HG02885 (cell line): ENCODE data around the gene SMARCB1.

Source experiments
- ATAC-seq: cut with Tn5 transposase; IDR thresholded peaks from one replicate; pipeline ENCODE4 v1.9.1; 2021; ENCODE audit warnings: mild to moderate bottlenecking; ENCODE audit not compliant: unreplicated experiment, poor library complexity

SMARCB1 gene

DNA sequence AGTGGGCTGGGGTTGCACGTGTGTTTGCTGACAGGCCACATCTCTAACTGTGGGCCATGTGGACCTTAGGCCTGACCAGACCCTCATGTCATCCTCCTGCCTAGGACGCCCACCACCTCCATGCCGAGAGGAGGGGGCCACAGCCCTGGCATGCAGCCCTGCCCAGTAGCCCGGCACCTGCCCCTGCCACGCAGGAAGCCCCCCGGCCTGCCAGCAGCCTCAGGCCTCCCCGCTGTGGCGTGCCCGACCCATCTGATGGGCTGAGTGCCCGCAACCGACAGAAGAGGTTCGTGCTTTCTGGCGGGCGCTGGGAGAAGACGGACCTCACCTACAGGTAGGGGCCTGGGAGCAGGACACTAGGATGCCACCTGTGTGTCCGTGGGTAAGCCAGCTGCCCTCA, 7.7 kb upstream of the SMARCB1 start:
- no peak for ATAC-seq

DNA sequence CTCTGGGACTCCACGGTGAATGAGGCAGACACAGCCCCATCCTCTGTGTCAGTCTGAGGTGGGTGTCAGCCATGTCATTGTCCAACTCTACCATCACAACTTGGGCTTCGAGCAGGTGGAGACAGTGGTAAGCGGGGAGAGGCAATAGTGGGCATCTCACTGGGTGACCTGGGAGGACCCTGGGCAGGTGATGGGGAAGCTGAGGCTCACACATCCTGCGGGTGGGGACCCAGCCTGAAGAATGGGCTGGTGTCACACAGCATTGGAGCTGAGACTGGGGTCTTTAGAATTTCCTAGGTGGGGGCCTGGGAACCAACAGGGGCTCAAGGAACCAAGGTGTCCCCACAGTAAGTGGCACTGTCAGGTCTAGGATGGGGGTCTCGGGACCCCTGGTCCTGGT, 7.0 kb upstream of the SMARCB1 start:
- no peak for ATAC-seq

DNA sequence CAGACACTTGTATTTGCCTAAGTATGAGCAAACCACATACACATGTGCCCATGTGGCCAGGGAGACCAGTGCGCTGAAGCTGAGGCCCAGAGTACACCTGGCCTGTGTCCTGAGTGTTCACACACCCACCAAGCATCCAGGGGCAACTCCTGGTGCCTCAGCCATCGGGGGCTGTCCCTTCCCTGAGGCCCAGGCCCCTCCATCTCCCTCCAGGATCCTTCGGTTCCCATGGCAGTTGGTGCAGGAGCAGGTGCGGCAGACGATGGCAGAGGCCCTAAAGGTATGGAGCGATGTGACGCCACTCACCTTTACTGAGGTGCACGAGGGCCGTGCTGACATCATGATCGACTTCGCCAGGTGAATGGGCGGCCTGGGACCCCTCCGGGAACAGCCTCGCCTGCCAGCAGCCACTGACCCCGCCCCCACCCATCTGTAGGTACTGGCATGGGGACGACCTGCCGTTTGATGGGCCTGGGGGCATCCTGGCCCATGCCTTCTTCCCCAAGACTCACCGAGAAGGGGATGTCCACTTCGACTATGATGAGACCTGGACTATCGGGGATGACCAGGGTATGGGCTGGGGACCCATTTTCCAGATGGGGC, 6.5 kb upstream of the SMARCB1 start:
- no peak for ATAC-seq

DNA sequence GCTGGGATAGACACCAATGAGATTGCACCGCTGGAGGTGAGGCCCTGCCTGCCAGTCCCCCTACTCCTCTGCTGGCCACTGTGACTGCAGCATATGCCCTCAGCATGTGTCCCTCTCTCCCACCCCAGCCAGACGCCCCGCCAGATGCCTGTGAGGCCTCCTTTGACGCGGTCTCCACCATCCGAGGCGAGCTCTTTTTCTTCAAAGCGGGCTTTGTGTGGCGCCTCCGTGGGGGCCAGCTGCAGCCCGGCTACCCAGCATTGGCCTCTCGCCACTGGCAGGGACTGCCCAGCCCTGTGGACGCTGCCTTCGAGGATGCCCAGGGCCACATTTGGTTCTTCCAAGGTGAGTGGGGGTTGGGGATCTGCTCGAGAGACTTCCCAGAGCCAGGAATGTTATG, 5.7 kb upstream of the SMARCB1 start:
- ATAC-seq = no peak

DNA sequence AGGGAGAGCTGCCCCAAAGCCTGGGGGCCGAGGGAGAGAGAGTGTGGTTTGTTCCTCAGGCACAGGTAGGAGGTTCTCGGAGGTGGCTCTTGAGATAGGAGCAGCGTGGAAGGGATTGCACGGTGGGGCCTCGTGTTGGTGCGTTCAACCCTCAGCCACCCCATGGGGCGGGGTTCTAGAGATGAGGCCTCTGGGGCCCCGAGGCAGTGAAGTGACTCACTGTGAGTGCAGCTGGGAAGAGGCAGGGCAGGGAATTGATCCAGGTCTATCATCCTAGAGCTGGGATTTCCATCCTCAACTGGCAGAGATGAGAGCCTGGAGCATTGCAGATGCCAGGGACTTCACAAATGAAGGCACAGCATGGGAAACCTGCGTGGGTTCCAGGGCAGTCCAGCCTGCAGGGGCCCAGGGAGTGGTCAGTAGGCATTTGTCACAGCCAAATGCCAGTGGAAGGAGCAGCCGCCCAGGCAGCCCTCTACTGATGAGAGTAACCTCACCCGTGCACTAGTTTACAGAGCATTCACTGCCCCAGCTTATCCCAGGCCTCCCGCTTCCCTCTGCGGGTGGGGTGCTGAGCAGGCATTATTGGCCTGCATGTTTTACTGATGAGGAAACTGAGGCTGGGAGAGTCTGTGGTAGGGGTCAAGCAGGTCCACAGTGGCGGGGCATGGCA, 5.1 kb upstream of the SMARCB1 start:
- no peak for ATAC-seq

DNA sequence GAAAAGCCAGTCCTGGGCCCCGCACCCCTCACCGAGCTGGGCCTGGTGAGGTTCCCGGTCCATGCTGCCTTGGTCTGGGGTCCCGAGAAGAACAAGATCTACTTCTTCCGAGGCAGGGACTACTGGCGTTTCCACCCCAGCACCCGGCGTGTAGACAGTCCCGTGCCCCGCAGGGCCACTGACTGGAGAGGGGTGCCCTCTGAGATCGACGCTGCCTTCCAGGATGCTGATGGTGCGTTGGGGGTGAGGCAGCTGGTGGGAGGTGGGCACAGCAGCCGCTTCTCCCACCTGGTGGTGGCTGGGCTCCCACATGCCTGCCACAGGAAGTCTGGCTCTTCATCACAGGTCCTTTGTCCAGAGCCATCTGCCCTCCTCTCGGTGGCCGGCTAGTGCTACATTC, 4.5 kb upstream of the SMARCB1 start:
- no peak for ATAC-seq

DNA sequence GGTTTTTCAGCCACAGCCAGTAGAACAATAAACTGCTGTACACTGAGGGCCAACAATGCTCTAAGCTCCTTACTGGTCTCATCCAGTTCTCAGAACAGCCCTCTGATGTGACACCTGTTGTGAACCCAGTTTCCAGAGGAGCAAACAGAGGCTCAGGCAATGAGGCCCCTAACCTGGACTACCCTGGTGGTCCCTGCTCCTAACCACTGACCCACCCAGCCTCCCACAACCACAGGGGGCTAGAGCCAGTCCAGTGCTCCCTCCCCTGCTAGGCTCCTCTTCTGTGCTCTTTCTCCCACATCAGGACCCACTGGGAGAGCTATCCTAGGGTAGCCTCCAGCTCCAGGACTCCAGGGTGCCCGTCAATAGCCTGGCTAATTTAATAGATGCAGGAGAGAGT, 4.1 kb upstream of the SMARCB1 start:
- no peak for ATAC-seq

DNA sequence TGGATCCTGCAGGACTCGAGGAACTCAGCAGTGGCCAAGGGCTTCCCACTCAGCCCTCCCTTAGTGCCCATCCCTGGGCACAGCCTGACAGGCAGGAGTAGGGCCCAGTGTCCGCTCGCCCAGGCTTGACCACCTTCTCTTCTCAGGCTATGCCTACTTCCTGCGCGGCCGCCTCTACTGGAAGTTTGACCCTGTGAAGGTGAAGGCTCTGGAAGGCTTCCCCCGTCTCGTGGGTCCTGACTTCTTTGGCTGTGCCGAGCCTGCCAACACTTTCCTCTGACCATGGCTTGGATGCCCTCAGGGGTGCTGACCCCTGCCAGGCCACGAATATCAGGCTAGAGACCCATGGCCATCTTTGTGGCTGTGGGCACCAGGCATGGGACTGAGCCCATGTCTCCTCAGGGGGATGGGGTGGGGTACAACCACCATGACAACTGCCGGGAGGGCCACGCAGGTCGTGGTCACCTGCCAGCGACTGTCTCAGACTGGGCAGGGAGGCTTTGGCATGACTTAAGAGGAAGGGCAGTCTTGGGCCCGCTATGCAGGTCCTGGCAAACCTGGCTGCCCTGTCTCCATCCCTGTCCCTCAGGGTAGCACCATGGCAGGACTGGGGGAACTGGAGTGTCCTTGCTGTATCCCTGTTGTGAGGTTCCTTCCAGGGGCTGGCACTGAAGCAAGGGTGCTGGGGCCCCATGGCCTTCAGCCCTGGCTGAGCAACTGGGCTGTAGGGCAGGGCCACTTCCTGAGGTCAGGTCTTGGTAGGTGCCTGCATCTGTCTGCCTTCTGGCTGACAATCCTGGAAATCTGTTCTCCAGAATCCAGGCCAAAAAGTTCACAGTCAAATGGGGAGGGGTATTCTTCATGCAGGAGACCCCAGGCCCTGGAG, 3.3 kb upstream of the SMARCB1 start:
- no peak for ATAC-seq

DNA sequence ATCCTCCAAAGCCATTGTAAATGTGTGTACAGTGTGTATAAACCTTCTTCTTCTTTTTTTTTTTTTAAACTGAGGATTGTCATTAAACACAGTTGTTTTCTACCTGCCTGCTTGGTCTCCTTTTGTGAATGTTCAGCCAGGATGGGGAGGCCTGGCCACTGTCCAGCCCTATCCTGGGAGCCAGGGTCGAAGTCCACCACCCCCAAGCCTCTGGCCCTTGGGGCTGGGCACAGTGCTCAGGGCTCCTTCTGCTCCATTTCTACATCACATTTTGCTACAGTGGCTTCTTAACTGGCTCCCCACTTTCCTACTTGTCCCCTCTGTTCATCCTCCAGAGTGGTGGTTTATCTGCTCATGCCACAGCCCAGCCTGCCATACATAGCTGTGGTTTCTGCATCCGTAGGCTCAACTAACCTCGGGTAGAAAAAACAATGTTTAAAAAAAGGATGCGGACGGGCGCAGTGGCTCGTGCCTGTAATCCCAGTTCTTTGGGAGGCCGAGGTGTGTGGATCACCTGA, 2.5 kb upstream of the SMARCB1 start:
- ATAC-seq = no peak

DNA sequence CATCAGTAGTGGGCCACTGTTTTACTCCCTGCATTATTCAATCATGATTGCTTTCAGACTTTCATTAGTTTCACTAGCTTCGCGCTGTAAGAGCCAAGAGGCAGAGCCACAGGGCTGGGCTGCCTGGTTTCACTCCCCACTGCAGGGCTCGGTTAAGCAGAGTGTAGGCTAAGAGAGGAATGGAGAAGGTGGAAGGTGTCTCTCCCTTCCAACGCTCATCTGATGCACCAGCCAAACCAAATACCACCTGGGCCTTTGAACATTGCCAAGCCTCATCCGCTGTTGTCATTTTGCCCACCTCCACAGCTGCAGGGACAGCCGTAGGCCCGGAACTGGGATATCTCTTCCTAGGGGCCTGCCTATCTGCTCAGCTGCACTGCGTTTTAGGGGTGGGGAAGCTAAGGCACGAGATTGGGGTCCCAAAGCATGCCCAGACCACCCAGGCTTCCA, 480 bp upstream of the SMARCB1 start:
- ATAC-seq = no peak

DNA sequence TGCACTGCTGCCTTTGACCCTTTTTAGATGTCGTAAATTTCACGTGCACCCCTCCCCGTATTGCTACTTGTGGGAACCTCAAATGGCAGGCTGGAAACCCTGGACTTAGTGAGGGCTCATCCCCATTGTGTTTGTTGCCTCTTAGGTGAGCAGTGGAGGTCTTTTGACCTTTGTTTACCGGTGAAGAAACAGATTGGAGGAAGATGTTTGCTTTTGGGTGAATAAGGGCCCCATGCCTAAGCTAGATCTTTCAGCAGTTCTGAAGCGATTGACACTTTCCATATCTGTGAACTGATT, 782 bp downstream of the SMARCB1 start:
- no peak for ATAC-seq

DNA sequence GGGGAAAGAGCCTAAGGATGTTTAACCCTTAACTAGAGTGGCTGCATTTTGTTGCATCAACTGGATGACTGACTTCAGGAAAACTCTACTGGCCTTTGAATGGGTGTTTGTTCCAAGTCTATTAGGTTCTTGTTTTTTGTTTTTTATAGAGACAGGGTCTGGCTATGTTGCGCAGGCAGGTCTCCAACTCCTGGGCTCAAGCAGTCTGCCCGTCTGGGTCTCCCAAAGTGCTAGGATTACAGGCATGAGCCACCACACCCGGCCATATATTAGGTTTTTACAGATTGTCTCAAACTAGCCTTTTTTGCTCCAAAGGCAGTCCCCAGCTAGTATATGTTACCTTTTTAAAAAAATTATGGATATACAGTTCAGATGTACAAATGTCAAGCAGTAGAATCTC, 1.1 kb downstream of the SMARCB1 start:
- no peak for ATAC-seq

DNA sequence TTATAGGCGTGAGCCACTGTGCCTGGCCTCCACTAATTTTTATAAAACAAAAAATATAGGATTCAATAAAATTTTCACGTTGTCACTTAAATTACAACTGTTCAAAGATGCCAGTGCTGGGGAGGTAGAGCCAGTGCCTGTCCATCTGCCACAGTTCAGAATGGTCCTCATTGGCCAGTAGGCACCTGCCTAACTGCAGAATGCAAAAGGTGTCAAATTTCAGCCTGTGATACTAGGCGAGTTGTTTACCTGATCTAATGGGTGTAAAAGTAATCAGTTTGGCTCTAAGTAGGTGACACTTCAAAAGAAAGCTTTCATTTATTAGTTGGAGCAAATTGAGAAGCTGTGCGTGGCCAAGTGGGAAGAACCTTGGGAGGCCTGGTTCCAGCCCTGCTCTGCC, 2.4 kb downstream of the SMARCB1 start:
- no peak for ATAC-seq

DNA sequence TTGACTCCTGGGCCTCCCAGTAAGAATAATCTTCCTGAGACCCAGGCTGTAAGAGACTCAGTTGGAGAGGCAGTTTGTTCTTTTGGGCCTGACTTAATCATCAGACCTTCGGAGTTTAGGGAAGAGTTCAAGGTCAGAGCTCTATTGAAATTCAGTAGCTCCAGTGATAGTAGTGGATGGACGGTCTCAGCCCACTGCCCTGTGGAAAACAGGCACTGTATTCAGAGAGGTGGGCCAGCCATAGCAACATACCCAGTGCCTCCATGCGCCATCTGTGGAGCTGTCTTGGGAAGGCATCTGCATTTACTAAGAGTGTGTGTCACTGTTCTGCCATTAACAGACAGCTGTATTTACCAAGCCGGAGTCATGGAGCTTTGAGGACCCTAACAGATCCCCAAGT, 2.9 kb downstream of the SMARCB1 start:
- ATAC-seq = no peak

DNA sequence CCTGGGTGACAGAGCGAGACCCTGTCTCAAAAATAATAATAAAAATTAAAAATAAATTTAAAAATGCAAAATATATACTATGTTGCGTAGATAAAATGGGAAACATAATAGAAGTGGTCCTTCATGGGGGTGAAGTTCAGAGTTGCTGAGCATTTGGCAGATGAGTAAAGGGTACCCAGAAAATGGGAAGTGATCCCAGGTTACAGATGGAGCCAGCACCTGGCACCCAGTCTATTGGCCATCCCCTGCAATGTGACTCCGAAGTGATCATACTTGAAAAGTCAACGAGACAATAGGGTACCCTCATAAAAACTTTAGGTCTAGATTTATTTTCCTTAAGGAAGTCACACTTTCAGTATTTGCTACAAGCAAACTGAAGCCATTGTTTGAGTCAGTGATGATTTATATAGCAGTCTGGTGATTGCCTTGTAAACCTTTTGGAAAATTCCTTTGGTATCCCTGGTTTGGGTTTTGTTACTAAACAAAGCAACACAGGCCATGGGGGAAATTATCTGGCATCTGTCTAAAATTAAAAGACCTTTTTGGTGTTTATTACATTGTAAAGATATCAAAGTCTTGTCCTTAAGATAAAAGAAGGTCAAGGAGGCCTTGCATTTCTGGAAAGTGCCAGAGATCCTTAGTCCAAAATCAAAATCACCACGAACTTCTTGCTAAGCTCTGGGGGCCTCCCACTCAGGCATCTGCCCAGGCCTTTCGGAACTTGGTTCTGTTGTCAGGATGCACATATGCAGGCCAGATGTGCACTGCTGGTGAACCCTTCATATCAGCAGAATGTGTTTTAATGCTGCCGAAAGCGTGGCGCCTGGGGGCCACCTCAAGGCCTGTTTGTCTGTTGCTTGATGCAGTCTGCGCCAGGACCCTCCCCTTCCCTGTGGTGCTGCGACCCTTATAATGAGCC, 4.3 kb downstream of the SMARCB1 start:
- ATAC-seq = no peak

DNA sequence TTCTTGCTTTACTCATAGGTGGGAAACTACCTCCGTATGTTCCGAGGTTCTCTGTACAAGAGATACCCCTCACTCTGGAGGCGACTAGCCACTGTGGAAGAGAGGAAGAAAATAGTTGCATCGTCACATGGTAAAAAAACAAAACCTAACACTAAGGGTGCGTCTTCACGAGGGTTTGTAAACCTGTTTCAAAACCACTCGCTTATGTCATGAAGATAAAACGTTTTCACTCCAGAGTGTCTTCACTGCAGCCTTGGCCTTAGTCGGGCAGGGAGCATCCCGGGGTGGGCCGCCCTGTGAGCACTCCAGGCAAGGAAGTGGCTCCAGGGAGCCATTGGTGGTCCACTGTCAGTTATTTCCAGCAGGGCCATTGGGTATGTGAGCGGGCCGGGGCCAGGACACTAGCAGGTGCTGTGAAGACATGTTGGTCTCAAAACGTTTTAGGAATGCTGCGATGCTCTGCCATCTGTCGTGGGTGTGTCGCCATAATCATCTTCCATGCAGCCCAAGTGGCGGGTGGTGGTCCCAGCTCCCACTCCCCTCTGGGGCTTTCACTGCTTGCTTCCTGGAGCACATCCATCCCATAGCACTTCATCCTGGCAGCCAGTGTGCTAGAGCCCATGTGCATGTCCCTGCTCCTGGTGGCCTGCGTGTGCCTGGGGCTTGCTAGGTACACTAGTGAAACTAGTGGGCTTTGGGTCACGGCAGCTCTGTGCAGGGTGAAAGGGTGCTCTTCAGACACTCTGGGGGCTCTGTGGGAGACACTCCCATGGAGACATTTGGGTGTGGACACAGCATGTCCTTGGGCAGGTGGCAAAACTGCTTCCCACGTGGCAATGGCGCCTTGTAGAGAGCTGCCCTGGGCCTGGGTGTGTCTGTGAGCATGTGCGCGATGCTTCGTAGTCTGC, 5.2 kb downstream of the SMARCB1 start:
- no peak for ATAC-seq

DNA sequence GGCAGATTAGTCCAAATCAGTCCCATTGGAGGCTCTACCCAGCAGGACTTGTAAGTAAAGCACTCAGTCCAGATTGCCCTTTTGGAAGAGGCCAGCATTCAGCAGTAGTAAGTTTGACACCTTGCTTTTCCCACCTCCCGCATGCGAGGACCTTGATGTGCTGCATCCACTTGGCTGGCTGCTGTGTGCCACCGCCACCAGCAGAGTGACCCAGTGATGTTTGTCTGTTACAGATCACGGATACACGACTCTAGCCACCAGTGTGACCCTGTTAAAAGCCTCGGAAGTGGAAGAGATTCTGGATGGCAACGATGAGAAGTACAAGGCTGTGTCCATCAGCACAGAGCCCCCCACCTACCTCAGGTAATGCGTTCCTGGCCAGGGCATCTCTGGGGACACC, 6.6 kb downstream of the SMARCB1 start:
- no peak for ATAC-seq

DNA sequence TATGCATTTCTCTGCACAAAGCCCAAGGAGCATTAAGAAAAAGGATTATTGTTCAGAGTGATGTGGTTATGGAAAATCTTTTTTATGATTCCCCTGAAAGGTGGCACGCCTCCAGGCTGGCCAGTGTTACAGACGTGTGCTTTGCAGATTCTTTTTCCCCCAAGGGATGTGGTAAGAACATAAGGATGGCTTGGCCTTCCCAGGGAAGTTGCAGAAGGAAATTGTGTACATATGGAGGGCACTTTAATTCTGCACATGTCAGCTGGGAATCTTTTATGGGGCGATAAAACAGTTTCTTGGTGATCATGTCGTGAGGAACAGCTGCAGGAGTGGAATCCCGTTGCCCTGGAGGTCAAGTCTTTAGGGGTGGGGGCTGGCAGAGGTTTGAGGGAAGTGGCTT, 9.7 kb downstream of the SMARCB1 start:
- no peak for ATAC-seq
